Body of pancreas (tissue), 4 donors: ENCODE data around the gene LRRC28.

ENCODE experiments used
- POLR2A ChIP-seq, 3 donors: fragments of 450-650 bp; IDR thresholded peaks; one replicate each; pipeline ENCODE4 v1.6.1; 2016; ENCODE audit warnings: antibody characterized with exemption in 3 of 3, mild to moderate bottlenecking in 2 of 3
- TF ChIP-seq, protein P1 (sequence below), 7 experiments: fragments of 450-650 bp in 4 of 7; fragments of 200-600 bp in 3 of 7; sonication (generic) in 3 of 7; IDR thresholded peaks; one replicate each; pipeline ENCODE4 v1.5.1; 2016 to 2019; ENCODE audit warnings: antibody characterized with exemption in 7 of 7

DNA sequence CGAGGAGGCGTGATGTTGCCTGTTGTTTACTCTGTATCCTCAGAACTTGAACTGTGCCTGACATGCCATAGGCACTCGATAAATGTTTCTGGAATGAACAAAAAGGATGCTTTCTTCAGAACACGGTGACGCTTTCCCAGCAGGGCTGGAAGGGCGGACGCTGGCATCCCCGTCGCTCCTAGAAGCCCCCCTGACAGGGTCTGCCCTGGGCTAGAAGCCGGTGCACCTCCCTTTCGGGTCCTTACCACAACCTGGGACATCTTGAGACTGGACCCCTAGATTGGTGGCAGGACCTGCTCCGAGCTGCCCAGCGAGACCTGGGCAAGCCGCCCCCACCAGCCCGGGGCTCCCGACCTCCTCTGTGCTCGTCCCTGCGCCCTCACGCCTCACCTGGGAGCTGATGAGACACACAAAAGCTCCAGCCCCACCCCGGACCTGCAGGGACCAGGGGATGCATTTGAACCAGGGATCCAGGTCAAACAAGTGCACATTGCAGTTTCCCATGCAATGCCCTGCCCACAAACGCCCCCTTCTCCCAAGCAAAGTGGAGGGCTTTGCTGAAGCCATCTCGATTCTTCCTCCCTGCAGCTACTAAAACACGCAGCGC lies 183.3 kb downstream of the LRRC28 start:
- TF ChIP-seq, protein P1, sequence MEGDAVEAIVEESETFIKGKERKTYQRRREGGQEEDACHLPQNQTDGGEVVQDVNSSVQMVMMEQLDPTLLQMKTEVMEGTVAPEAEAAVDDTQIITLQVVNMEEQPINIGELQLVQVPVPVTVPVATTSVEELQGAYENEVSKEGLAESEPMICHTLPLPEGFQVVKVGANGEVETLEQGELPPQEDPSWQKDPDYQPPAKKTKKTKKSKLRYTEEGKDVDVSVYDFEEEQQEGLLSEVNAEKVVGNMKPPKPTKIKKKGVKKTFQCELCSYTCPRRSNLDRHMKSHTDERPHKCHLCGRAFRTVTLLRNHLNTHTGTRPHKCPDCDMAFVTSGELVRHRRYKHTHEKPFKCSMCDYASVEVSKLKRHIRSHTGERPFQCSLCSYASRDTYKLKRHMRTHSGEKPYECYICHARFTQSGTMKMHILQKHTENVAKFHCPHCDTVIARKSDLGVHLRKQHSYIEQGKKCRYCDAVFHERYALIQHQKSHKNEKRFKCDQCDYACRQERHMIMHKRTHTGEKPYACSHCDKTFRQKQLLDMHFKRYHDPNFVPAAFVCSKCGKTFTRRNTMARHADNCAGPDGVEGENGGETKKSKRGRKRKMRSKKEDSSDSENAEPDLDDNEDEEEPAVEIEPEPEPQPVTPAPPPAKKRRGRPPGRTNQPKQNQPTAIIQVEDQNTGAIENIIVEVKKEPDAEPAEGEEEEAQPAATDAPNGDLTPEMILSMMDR (IDR thresholded peaks at IDR 0.05) = no peak
- no peak for TF ChIP-seq POLR2A (IDR thresholded peaks at IDR 0.05)
